GOT3 (cell line): ENCODE data around the gene STMND1.
"Not testable (repeated sequence)": the region's sequence is repeated elsewhere in the genome, so short reads cannot be mapped to it uniquely, and the experiment has no call there.

Experiments
- DNase-seq: peaks from one replicate; lab custom pipeline; 2025; ENCODE audit warnings: mixed read lengths; lab: John Stamatoyannopoulos, UW

STMND1 gene

GRCh38 chr6:17101422-17102257 lies at the start of gene STMND1:
TSS of gene STMND1 (plus strand) at chr6:17102050. CDS start at chr6:17102258, 208 bp downstream.
- no peak for DNase-seq

GRCh38 chr6:17054647-17055046 lies 47.2 kb upstream of the STMND1 start:
- DNase-seq: no peak

GRCh38 chr6:17057322-17057721 lies 44.5 kb upstream of the STMND1 start:
- no peak for DNase-seq

- DNase-seq: no peak
These were observed 43.3 kb upstream of the STMND1 start for GRCh38 chr6:17058550-17058949.

GRCh38 chr6:17059022-17059421 lies 42.8 kb upstream of the STMND1 start:
- DNase-seq: no peak

GRCh38 chr6:17059850-17060249 lies 42.0 kb upstream of the STMND1 start:
- no peak for DNase-seq

GRCh38 chr6:17061097-17061496 lies 40.8 kb upstream of the STMND1 start:
- no peak for DNase-seq

- DNase-seq: no peak
These were observed 38.9 kb upstream of the STMND1 start for GRCh38 chr6:17062871-17063440.

- no peak for DNase-seq
These were observed 36.9 kb upstream of the STMND1 start for GRCh38 chr6:17064975-17065374.

- no peak for DNase-seq
These were observed 35.2 kb upstream of the STMND1 start for GRCh38 chr6:17066610-17067009.

GRCh38 chr6:17068972-17069371 lies 32.9 kb upstream of the STMND1 start:
- not testable (repeated sequence) for DNase-seq

- not testable (repeated sequence) for DNase-seq
These were observed 31.4 kb upstream of the STMND1 start for GRCh38 chr6:17070400-17070799.

GRCh38 chr6:17073596-17073995 lies 28.3 kb upstream of the STMND1 start:
- DNase-seq: not testable (repeated sequence)

- DNase-seq: no peak
These were observed 20.6 kb upstream of the STMND1 start for GRCh38 chr6:17081273-17081672.

- no peak for DNase-seq
These were observed 19.9 kb upstream of the STMND1 start for GRCh38 chr6:17081860-17082508.

GRCh38 chr6:17083397-17083796 lies 18.5 kb upstream of the STMND1 start:
- DNase-seq: no peak

GRCh38 chr6:17086469-17086868 lies 15.4 kb upstream of the STMND1 start:
- DNase-seq: no peak

GRCh38 chr6:17088091-17088611 lies 13.7 kb upstream of the STMND1 start:
- no peak for DNase-seq

- no peak for DNase-seq
These were observed 10.7 kb upstream of the STMND1 start for GRCh38 chr6:17091122-17091521.

GRCh38 chr6:17093686-17094085 lies 8.2 kb upstream of the STMND1 start:
- no peak for DNase-seq

GRCh38 chr6:17096096-17096495 lies 5.8 kb upstream of the STMND1 start:
- no peak for DNase-seq

GRCh38 chr6:17096652-17097051 lies 5.2 kb upstream of the STMND1 start:
- no peak for DNase-seq

GRCh38 chr6:17097982-17098381 lies 3.9 kb upstream of the STMND1 start:
- no peak for DNase-seq
